Jurkat, Clone E6-1 (cell line): ENCODE measurements around the gene EIF1.
A peak's percentile ranks its signal among the peaks of the same experiment; 100 is the strongest.
"Not testable (repeated sequence)": the region's sequence is repeated elsewhere in the genome, so short reads cannot be mapped to it uniquely, and the experiment has no call there.

Experiments
- DNase-seq: peaks from one replicate; pipeline ENCODE4 v3.0.0-alpha.2; 2011; ENCODE audit warnings: low read depth, low spot score
- H3K4me3 ChIP-seq: 2 replicates; pipeline ENCODE4 v1.5.1; 2011; ENCODE audit warnings: mild to moderate bottlenecking, low read length, control low read depth, moderate library complexity

The EIF1 gene

GRCh38 chr17:41675157-41676057 is 13.3 kb upstream of the EIF1 start:
- not testable (repeated sequence) for H3K4me3 ChIP-seq, DNase-seq

- no peak overlapping the region for H3K4me3 ChIP-seq
- no peak for DNase-seq
Measured at GRCh38 chr17:41676058-41676419, 12.6 kb upstream of the EIF1 start.

- DNase-seq = no peak
- H3K4me3 ChIP-seq = peak overlapping the region; percentile 40; the same call in 1 of the 2 replicates
Measured at GRCh38 chr17:41678411-41678906, 10.2 kb upstream of the EIF1 start.

- peak; percentile 89 for DNase-seq
Measured at GRCh38 chr17:41678907-41679739, 9.6 kb upstream of the EIF1 start.

GRCh38 chr17:41679740-41680425 is 8.8 kb upstream of the EIF1 start:
- no peak overlapping the region for H3K4me3 ChIP-seq
- no peak for DNase-seq

More at GRCh38 chr17:41678907-41679739, 9.6 kb upstream of the EIF1 start:
- peak overlapping the region; percentile 40 for H3K4me3 ChIP-seq

- DNase-seq = no peak
- no peak overlapping the region for H3K4me3 ChIP-seq
Measured at GRCh38 chr17:41680426-41681040, 8.2 kb upstream of the EIF1 start.

GRCh38 chr17:41681776-41682175 is 6.9 kb upstream of the EIF1 start:
- no peak overlapping the region for H3K4me3 ChIP-seq
- DNase-seq = no peak

- no peak overlapping the region for H3K4me3 ChIP-seq
- DNase-seq = no peak
Measured at GRCh38 chr17:41682631-41683030, 6.1 kb upstream of the EIF1 start.

GRCh38 chr17:41683441-41684007 is 5.2 kb upstream of the EIF1 start:
- no peak for DNase-seq
- H3K4me3 ChIP-seq = no peak overlapping the region

GRCh38 chr17:41684035-41684434 is 4.7 kb upstream of the EIF1 start:
- no peak for DNase-seq
- H3K4me3 ChIP-seq = no peak overlapping the region

GRCh38 chr17:41685753-41686152 is 2.9 kb upstream of the EIF1 start:
- not testable (repeated sequence) for DNase-seq, H3K4me3 ChIP-seq

- H3K4me3 ChIP-seq = no peak overlapping the region
- no peak for DNase-seq
Measured at GRCh38 chr17:41686281-41686680, 2.4 kb upstream of the EIF1 start.

GRCh38 chr17:41687828-41688640 is 651 bp upstream of the EIF1 start:
- peak; percentile 62 for DNase-seq
- H3K4me3 ChIP-seq = peak overlapping the region; percentile 86

- DNase-seq = peak; percentile 80
- peak overlapping the region; percentile 97 for H3K4me3 ChIP-seq
Measured at GRCh38 chr17:41689497-41690299, 1.0 kb downstream of the EIF1 start.

- no peak for DNase-seq
- peak overlapping the region; percentile 97 for H3K4me3 ChIP-seq
Measured at GRCh38 chr17:41690497-41690896, 1.8 kb downstream of the EIF1 start.

GRCh38 chr17:41691031-41691777 is 2.5 kb downstream of the EIF1 start:
- DNase-seq = no peak
- H3K4me3 ChIP-seq = no peak overlapping the region
